HG02588 (cell line): ENCODE results near the gene NR5A1.

Experiments used
- ATAC-seq: cut with Tn5 transposase; IDR thresholded peaks from one replicate; pipeline ENCODE4 v1.9.1; 2021; ENCODE audit warnings: mild to moderate bottlenecking, moderate library complexity; ENCODE audit not compliant: unreplicated experiment

NR5A1 gene

DNA sequence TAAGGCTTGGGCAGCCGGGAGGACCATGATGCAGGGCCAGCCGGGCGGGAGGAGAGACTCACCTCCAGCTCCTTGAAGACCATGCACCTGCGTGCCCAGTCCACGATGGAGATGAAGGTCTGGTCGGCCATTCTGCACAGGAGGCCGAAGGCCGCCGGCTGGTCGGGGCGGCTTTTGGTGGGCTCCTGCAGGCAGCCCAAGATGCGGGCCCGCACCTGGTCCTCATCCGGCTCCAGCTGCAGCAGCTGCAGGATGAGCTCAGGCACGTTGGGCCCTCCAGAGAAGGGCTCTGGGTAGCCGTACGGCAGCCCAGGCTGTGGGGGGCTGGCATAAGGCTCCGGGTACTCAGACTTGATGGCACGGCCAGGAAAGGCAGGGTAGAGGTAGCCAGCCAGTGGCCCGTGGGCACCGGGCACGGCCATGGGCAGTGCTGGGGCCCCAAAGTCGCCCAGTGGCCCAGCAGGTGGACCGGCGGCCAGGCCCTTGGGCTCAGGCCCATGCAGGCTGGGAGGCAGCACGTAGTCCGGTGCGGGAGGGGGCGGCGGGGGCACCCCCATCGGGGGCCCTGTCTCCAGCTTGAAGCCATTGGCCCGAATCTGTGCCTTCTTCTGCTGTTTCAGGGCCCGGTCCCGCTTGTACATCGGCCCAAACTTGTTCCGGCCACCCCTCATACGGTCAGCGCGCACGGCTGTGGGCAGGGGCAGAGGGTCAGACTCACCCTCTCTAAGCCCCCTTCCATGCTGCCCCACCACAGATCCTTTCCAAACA, 7.0 kb downstream of the NR5A1 start:
- no peak for ATAC-seq

GRCh38 chr9:124499216-124499615, 8.0 kb downstream of the NR5A1 start:
- no peak for ATAC-seq

DNA sequence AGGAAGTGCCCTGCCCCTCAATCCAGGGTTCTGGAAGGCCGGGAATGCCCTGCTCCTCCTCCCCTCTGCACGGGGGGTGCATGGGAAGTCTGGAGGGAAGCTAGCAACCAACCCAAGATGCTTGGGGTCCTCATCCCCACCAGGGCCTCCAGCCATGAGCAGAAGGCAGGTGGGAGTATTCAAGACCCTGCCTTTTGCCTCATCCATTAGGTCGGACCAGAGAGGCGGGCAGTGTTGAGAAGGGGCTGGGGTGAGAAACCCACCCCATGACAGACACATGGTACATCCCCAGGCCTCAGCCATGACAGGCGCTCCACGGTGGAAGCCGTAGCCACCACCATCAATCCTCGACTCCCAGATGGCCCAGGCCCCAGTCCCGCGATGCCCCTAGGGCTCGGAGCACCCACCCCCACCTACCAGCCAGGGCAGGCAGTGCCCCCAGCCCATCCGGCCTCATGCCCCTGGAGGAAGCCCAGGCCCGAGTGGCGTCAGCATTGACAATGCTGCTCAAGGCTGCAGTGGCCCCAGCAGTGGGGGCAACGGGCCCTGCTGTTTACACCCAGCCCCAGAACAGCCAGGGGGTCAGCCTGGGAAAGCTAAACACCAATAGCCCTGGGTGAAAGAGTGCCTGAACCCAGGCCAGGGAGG, 8.6 kb downstream of the NR5A1 start:
- ATAC-seq, result no peak

DNA sequence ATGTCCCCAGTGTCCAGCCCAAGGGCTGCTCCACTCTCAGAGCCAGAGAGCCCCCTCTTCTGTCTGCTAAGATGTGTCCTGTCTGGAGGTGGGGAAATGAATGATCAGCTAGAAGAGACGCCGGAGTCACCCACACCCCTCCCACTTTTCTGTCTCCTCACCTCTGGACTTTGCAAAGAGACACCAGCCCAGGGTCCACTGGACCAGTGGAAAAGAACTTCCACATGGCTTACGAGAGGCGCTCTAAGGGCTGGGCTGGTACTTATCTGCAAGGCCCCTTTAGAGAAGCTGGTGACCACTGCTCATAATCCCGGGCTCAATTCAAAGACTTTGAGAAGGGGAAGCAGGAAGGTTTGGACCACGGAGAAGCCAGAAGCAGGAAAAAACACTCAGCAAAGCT, 9.2 kb downstream of the NR5A1 start:
- ATAC-seq, result no peak

- ATAC-seq, result no peak
Observed at GRCh38 chr9:124497441-124497840, 9.8 kb downstream of the NR5A1 start.

- ATAC-seq, result no peak
Observed at GRCh38 chr9:124496463-124496862, 10.7 kb downstream of the NR5A1 start.

DNA sequence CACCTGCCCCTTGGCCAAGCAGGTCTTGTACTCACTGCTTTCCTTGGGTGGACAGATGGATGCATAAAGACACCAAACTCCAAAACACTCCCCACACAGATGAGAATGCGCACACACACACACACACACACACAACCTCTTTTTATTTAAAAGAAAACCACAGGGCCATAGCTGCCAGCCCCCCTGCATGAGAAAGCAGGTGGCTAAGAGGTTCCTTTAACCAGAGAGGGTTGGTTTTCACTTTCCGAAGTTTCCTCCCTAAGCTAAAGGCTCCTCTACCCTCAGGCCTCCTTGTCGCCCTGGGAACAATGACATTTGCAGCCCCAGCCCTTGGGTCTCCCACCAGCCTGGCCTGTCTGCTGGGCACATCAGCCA, 11.1 kb downstream of the NR5A1 start:
- no peak for ATAC-seq

DNA sequence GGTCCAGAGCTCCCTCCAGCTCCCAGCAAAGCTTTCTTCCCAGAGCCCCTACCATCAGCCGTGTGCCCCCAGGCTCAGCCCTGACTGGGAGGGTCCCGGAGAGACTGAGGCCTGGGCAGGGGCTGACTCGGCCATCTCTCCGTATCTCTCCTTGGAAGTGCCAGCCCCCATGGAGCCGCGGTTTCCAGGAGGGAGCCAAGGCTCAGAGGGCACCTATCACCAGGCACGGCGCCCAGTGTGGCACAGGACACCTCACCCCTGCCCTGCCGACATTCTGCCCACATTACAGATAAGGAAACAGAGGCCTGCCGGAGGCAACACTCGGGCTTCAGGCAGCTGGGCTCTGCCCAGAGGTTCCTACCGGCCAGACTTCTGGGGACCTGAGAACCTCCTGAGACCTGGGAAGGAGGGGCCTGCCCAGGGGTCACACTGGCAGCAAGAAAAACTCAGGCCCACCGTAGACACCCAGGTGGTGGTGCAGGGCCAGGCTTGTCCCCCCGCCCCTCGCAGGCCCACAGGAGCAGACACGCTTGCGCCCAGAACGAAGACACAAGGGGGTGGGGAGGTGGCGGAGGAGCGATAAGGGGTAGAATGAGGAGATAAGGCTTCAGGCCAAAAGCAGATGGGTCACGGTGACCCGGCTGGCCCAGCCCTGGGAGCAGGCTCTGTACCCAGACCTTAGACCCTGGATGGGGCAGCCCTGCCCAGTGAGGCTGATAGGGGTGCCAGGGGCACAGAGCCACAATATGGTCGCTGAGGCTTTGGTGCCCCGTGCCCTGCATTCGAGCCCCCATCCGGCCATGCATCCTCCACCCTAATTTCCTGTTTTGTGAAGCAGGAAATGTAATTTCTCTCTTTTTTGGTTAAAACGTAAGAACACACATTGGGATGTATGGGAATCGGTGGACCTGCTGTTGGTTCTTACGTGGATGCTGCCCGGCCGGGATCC, 11.8 kb downstream of the NR5A1 start:
- no peak for ATAC-seq

- ATAC-seq, result no peak
Observed at GRCh38 chr9:124493794-124494479, 13.3 kb downstream of the NR5A1 start.

GRCh38 chr9:124493218-124493617, 14.0 kb downstream of the NR5A1 start:
- no peak for ATAC-seq

DNA sequence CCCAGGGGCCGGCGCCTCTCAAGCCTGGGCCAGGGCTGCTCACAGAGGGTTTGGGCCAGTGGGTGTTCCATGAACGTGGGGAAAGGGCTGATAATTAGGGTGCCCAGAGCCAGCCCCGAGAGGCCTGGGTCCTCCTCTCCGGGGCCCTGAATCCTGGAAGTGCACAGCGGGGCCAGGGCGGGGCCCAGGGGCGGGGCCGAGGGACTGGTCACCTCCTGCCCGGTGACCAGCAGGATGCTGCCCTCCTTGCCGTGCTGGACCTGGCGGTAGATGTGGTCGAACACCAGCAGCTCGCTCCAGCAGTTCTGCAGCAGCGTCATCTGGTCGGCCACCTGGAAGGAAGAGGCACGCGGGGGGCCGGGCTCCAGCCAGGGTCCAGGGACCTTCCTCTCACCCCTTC, 14.4 kb downstream of the NR5A1 start:
- no peak for ATAC-seq

DNA sequence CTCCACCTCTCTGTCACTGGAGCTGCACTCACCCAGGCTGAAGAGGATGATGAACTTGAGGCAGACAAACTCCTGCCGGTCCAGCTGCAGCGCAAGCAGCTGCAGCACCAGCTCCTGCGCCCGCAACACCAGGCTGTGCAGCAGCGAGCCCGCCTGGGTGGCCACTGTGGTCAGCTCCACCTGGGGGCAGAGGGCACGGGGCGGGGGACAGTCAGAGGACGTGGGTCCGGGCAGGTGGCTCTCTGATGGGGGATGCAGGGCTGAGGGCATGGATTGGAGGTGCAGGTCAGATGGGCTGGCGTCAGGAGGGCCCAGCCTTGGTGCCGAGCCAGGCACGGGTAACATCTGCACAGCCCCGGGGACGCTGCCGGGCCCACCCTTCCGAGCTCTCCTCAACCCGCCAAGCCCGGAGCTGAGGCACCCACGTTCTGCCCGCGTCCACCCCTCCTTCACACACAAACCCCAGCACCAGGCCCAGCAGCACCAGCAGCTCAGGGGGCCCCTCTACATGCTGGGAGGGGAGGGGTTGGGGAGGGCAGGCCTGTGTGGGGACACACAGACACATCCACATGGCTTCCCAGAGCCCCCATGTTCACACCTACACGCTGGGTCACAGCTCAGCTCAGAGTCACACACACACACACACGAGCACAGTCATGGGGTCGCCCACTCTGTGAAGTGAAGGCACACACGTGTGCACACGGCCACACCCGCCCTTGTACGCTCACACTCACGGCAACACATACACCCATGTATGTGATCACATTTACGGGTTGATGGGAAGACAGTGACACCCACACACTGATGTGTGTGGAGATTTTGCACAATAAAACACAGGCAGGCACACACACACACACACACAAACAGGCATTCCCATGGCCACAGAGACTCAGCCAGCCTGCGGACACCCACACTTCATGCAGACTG, 15.9 kb downstream of the NR5A1 start:
- ATAC-seq, result no peak

DNA sequence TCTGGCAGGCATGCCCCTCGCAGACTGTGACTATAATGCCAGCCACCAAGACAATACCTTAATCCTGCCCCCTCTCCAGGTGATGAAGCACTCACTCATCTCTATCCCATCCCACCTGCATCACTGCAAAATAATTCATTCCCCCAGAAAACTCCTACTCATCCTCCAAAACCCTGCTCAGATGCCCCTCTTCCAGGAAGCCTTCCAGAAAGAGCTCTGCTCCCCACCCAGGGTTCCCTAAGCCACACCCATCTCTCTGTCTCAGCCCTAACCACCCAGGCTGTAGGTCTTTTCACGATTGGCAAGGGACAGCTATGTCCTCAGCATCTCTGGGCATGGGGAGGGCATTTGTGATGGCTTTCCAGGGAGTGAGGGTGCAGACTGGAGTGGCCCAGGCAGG, 17.2 kb downstream of the NR5A1 start:
- ATAC-seq, result no peak

DNA sequence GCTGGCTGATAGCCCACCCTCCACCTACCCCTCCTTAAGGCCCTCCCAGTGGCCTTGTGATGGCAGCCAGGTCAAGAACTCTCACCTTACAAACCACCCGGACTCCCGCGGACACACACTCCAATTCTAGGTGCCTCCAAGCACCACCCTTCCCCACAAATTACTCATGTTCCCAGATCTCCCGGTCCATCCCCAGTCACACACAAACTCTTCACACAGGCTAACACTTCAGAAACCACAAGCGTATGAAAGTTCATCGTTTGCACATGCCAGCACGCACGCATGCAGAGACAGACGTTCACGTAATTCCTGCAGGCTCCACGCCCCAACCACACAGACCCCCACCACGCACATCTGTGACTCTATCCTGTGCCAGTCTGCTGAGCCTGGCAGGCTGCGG, 18.0 kb downstream of the NR5A1 start:
- no peak for ATAC-seq

- no peak for ATAC-seq
Observed at GRCh38 chr9:124488641-124489210, 18.5 kb downstream of the NR5A1 start.

DNA sequence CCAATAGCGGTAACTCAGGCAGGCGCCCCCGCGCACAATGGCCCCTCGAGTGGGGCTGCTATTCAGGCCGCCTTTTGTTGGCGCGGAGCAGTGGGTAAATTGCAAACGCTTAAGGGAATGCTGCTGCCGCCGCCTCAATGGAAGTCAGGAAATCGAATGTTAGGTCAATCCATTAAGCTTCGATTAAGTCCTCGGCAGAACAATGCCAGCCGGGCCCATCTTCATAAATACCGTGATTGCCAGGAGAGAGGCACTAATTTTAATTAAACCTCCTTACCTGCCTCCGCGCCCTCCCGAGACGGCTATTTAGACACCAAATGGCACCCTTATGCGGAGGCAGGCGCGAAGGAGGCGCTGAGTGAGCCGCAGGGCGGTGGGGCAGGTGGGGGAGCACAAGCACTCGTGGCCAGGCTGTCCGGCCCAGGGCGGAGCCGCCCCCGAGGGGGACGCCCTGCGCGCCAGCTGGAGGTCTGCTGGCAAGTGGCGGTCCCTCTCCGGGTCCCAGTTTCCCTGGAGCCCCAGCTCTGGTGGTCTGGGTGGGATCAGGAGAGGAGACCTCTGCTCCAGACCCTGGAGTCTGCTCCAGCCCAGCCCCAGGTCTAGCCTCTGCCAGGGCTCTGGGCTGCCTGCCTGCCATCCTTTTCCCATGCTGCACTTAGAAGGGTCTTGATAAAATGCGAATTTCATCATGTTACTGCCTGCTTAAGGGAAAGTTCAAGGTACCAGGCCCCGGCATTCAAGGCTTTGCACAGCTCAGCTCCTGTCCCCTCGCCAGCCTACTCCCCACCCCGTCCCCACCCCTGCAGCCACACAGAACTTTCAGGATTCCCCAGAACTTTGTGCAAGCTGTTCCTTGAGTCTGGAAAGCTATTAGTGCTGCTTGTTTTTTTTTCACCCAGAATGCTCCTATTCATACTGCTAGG, 19.7 kb downstream of the NR5A1 start:
- no peak for ATAC-seq

GRCh38 chr9:124486778-124487259, 20.4 kb downstream of the NR5A1 start:
- no peak for ATAC-seq

GRCh38 chr9:124485936-124486335, 21.3 kb downstream of the NR5A1 start:
- no peak for ATAC-seq
